ENCODE data around the gene RPRML.

Gene RPRML

DNA sequence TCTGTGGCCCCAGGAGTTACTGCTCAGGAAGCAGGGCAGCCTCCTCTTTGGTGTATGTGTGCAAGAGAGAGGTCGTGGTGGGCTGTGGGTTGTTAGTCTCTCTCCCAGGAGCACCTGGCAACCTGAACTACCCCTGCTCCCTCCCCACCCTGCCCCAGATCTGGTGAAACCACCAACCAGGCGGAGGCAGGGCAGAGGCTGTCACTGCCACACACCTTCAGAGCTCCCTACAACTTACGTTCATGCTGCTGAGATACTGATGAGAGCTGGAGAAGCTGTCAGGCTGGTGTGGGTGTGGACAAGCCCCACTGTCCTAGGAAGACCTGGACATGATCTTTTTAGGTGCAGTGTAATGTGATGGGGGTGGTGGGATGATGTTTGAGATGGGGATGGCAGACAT lies 31.8 kb downstream of the RPRML start:
- Histone ChIP-seq H3K4me1 (ENCODE audit: control insufficient read depth in 2 of 2, insufficient read depth in 1 of 2, low read depth in 1 of 2, low read length in 2 of 2) (peaks cover 20 to 22% of the 10 kb centered on the region in 2 donors), H3K36me3 (replicated peaks in 1 of 2; ENCODE audit: control insufficient read depth in 2 of 2, insufficient read depth in 2 of 2, low read length in 2 of 2) (peaks cover 0 to 3% of the 10 kb centered on the region in 2 donors), H2BK5ac (ENCODE audit: low read length) (no peak overlapping the region), H4K91ac (ENCODE audit: low read depth, low read length, poor library complexity) (no peak overlapping the region), H3K27ac (replicated peaks; ENCODE audit: low read length) (no peak overlapping the region), H3K9ac (ENCODE audit: low read depth, low read length, poor library complexity) (peak overlapping the region; percentile 9), H3K4me2 (ENCODE audit: insufficient read depth, low read length, poor library complexity, severe bottlenecking) (no peak overlapping the region), H3K4ac (ENCODE audit: low read length) (no peak overlapping the region), H3K4me3 (ENCODE audit: low read length in 2 of 2) (no peak overlapping the region), H3K79me1 (ENCODE audit: low read depth, low read length) (no peaks in the 10 kb centered on the region), H2AFZ (ENCODE audit: low read length) (no peak overlapping the region), H3K23ac (ENCODE audit: low read depth, low read length, poor library complexity) (peak overlapping the region; percentile 25), H3K14ac (ENCODE audit: low read length) (peak overlapping the region; percentile 77), H3K27me3 (ENCODE audit: control insufficient read depth in 3 of 3, insufficient read depth in 3 of 3, low read depth in 1 of 3, low read length in 3 of 3) (no peaks in the 10 kb centered on the region), H2BK120ac (ENCODE audit: low read depth, low read length) (no peak overlapping the region), H3K9me3 (replicated peaks in 1 of 2; ENCODE audit: control insufficient read depth in 2 of 2, insufficient read depth in 1 of 2, low read depth in 1 of 2, low read length in 2 of 2) (no peaks in the 10 kb centered on the region), H4K8ac (ENCODE audit: low read depth, low read length) (no peak overlapping the region), H2BK12ac (ENCODE audit: low read length) (no peak overlapping the region), H2AK5ac (ENCODE audit: low read depth, low read length) (no peak overlapping the region), H2BK15ac (ENCODE audit: low read length) (no peak overlapping the region), H3K18ac (ENCODE audit: low read length) (no peak overlapping the region)
- DNase-seq (ENCODE audit: low spot score) = no peak
- WGBS, 2 donors (ENCODE audit: extremely low coverage in 2 of 2, insufficient read length in 2 of 2, insufficient replicate concordance in 1 of 2) = no CpG with 5 or more reads among the region's 3 CpGs

- no peaks in the 10 kb centered on the region for H3K27me3 ChIP-seq (ENCODE audit: control insufficient read depth in 3 of 3, insufficient read depth in 3 of 3, low read depth in 1 of 3, low read length in 3 of 3)
- H3K79me1 ChIP-seq (ENCODE audit: low read depth, low read length) = no peaks in the 10 kb centered on the region
- no peak overlapping the region for H2BK15ac ChIP-seq (ENCODE audit: low read length)
- no peaks in the 10 kb centered on the region for H3K9me3 ChIP-seq (replicated peaks in 1 of 2; ENCODE audit: control insufficient read depth in 2 of 2, insufficient read depth in 1 of 2, low read depth in 1 of 2, low read length in 2 of 2)
- H3K18ac ChIP-seq (ENCODE audit: low read length) = no peak overlapping the region
- peaks cover 14 to 20% of the 10 kb centered on the region in 2 donors for H3K4me1 ChIP-seq (ENCODE audit: control insufficient read depth in 2 of 2, insufficient read depth in 1 of 2, low read depth in 1 of 2, low read length in 2 of 2)
- H2BK120ac ChIP-seq (ENCODE audit: low read depth, low read length) = no peak overlapping the region
- no peak overlapping the region for H2AK5ac ChIP-seq (ENCODE audit: low read depth, low read length)
- no CpG with 5 or more reads among the region's 10 CpGs for WGBS, 2 donors (ENCODE audit: extremely low coverage in 2 of 2, insufficient read length in 2 of 2, insufficient replicate concordance in 1 of 2)
- no peak overlapping the region for H2BK12ac ChIP-seq (ENCODE audit: low read length)
- H3K14ac ChIP-seq (ENCODE audit: low read length) = no peak overlapping the region
- H2AFZ ChIP-seq (ENCODE audit: low read length) = no peak overlapping the region
- no peak overlapping the region for H4K91ac ChIP-seq (ENCODE audit: low read depth, low read length, poor library complexity)
- H3K9ac ChIP-seq (ENCODE audit: low read depth, low read length, poor library complexity) = peak overlapping the region; percentile 73
- no peak overlapping the region for H3K4me2 ChIP-seq (ENCODE audit: insufficient read depth, low read length, poor library complexity, severe bottlenecking)
- no peak for DNase-seq (ENCODE audit: low spot score)
- H3K23ac ChIP-seq (ENCODE audit: low read depth, low read length, poor library complexity) = peak overlapping the region; percentile 1
- H3K27ac ChIP-seq (replicated peaks; ENCODE audit: low read length) = no peak overlapping the region
- no peak overlapping the region for H3K4me3 ChIP-seq (ENCODE audit: low read length in 2 of 2)
- no peak overlapping the region for H4K8ac ChIP-seq (ENCODE audit: low read depth, low read length)
- no peak overlapping the region for H2BK5ac ChIP-seq (ENCODE audit: low read length)
- peaks cover 7 to 14% of the 10 kb centered on the region in 2 donors for H3K36me3 ChIP-seq (replicated peaks in 1 of 2; ENCODE audit: control insufficient read depth in 2 of 2, insufficient read depth in 2 of 2, low read length in 2 of 2)
- H3K4ac ChIP-seq (ENCODE audit: low read length) = no peak overlapping the region
Measured at GRCh38 chr17:46944931-46945330, 34.1 kb downstream of the RPRML start.

- Histone ChIP-seq H4K8ac (ENCODE audit: low read depth, low read length) (no peak overlapping the region), H3K27ac (replicated peaks; ENCODE audit: low read length) (no peak overlapping the region), H3K9ac (ENCODE audit: low read depth, low read length, poor library complexity) (peak overlapping the region; percentile 24), H2AK5ac (ENCODE audit: low read depth, low read length) (no peak overlapping the region), H3K36me3 (replicated peaks in 1 of 2; ENCODE audit: control insufficient read depth in 2 of 2, insufficient read depth in 2 of 2, low read length in 2 of 2) (peaks cover 11 to 26% of the 10 kb centered on the region in 2 donors), H2BK120ac (ENCODE audit: low read depth, low read length) (no peak overlapping the region), H2BK5ac (ENCODE audit: low read length) (no peak overlapping the region), H3K23ac (ENCODE audit: low read depth, low read length, poor library complexity) (no peak overlapping the region), H3K4me1 (ENCODE audit: control insufficient read depth in 2 of 2, insufficient read depth in 1 of 2, low read depth in 1 of 2, low read length in 2 of 2) (peaks cover 14 to 20% of the 10 kb centered on the region in 2 donors), H3K9me3 (replicated peaks in 1 of 2; ENCODE audit: control insufficient read depth in 2 of 2, insufficient read depth in 1 of 2, low read depth in 1 of 2, low read length in 2 of 2) (no peaks in the 10 kb centered on the region), H3K79me1 (ENCODE audit: low read depth, low read length) (no peaks in the 10 kb centered on the region), H3K4me2 (ENCODE audit: insufficient read depth, low read length, poor library complexity, severe bottlenecking) (no peak overlapping the region), H2BK12ac (ENCODE audit: low read length) (no peak overlapping the region), H3K14ac (ENCODE audit: low read length) (no peak overlapping the region), H2BK15ac (ENCODE audit: low read length) (no peak overlapping the region), H3K27me3 (ENCODE audit: control insufficient read depth in 3 of 3, insufficient read depth in 3 of 3, low read depth in 1 of 3, low read length in 3 of 3) (no peaks in the 10 kb centered on the region), H2AFZ (ENCODE audit: low read length) (no peak overlapping the region), H3K4me3 (ENCODE audit: low read length in 2 of 2) (no peak overlapping the region), H3K4ac (ENCODE audit: low read length) (no peak overlapping the region), H3K18ac (ENCODE audit: low read length) (peak overlapping the region; percentile 11), H4K91ac (ENCODE audit: low read depth, low read length, poor library complexity) (no peak overlapping the region)
- no peak for DNase-seq (ENCODE audit: low spot score)
- WGBS, 2 donors (ENCODE audit: extremely low coverage in 2 of 2, insufficient read length in 2 of 2, insufficient replicate concordance in 1 of 2) = no CpG with 5 or more reads among the region's 21 CpGs
Measured at GRCh38 chr17:46943501-46944393, 35.3 kb downstream of the RPRML start.

DNA sequence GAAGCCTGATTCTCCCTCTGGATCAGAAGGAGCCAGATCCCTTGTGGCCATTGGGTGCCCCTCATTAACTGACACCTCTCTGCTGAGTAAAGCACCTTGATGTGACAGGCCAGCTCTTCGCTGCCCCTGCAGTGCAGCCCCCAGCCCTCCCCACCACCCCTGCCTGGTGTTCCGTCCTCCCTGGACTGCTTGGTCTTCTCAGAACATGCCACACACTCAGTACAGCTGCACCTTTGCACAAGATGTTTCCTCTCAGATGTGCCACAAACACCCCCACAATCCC lies 35.9 kb downstream of the RPRML start:
- peaks cover 14 to 20% of the 10 kb centered on the region in 2 donors for H3K4me1 ChIP-seq (ENCODE audit: control insufficient read depth in 2 of 2, insufficient read depth in 1 of 2, low read depth in 1 of 2, low read length in 2 of 2)
- H3K27me3 ChIP-seq (ENCODE audit: control insufficient read depth in 3 of 3, insufficient read depth in 3 of 3, low read depth in 1 of 3, low read length in 3 of 3) = no peaks in the 10 kb centered on the region
- DNase-seq (ENCODE audit: low spot score) = no peak
- no peaks in the 10 kb centered on the region for H3K9me3 ChIP-seq (replicated peaks in 1 of 2; ENCODE audit: control insufficient read depth in 2 of 2, insufficient read depth in 1 of 2, low read depth in 1 of 2, low read length in 2 of 2)
- no peak overlapping the region for H2BK15ac ChIP-seq (ENCODE audit: low read length)
- peak overlapping the region; percentile 16 for H2AK5ac ChIP-seq (ENCODE audit: low read depth, low read length)
- WGBS, 2 donors (ENCODE audit: extremely low coverage in 2 of 2, insufficient read length in 2 of 2, insufficient replicate concordance in 1 of 2) = no CpG with 5 or more reads among the region's 2 CpGs
- H3K14ac ChIP-seq (ENCODE audit: low read length) = no peak overlapping the region
- peak overlapping the region; percentile 11 for H3K18ac ChIP-seq (ENCODE audit: low read length)
- no peak overlapping the region for H2BK5ac ChIP-seq (ENCODE audit: low read length)
- no peak overlapping the region for H3K4me2 ChIP-seq (ENCODE audit: insufficient read depth, low read length, poor library complexity, severe bottlenecking)
- no peak overlapping the region for H2BK120ac ChIP-seq (ENCODE audit: low read depth, low read length)
- no peak overlapping the region for H3K9ac ChIP-seq (ENCODE audit: low read depth, low read length, poor library complexity)
- H2BK12ac ChIP-seq (ENCODE audit: low read length) = peak overlapping the region; percentile 14
- no peak overlapping the region for H3K4ac ChIP-seq (ENCODE audit: low read length)
- H3K27ac ChIP-seq (replicated peaks; ENCODE audit: low read length) = no peak overlapping the region
- H4K91ac ChIP-seq (ENCODE audit: low read depth, low read length, poor library complexity) = no peak overlapping the region
- H3K79me1 ChIP-seq (ENCODE audit: low read depth, low read length) = no peaks in the 10 kb centered on the region
- peaks cover 14 to 31% of the 10 kb centered on the region in 2 donors for H3K36me3 ChIP-seq (replicated peaks in 1 of 2; ENCODE audit: control insufficient read depth in 2 of 2, insufficient read depth in 2 of 2, low read length in 2 of 2)
- H3K4me3 ChIP-seq (ENCODE audit: low read length in 2 of 2) = no peak overlapping the region
- peak overlapping the region; percentile 19 for H3K23ac ChIP-seq (ENCODE audit: low read depth, low read length, poor library complexity)
- H4K8ac ChIP-seq (ENCODE audit: low read depth, low read length) = no peak overlapping the region
- no peak overlapping the region for H2AFZ ChIP-seq (ENCODE audit: low read length)
